AG10803 (cell line): ENCODE data around the gene TMED5.
A peak's percentile ranks its signal among the peaks of the same experiment; 100 is the strongest.

Experiments used
- DNase-seq: peaks from one replicate; pipeline ENCODE4 v3.0.0; 2010; ENCODE audit warnings: low read depth
- H3K4me3 ChIP-seq: 2 replicates; pipeline ENCODE4 v1.5.1; 2011; ENCODE audit warnings: mild to moderate bottlenecking, low read length, control low read depth
- CTCF ChIP-seq: conservative IDR thresholded peaks from 2 replicates; pipeline ENCODE4 v1.5.1; 2011; ENCODE audit warnings: mild to moderate bottlenecking, low read length, control low read depth, inconsistent platforms

Gene TMED5

GRCh38 chr1:93152835-93153234, 27.4 kb downstream of the TMED5 start:
- H3K4me3 ChIP-seq: no peak overlapping the region
- no peak for DNase-seq

GRCh38 chr1:93151474-93151873, 28.7 kb downstream of the TMED5 start:
- DNase-seq: no peak
- no peak overlapping the region for H3K4me3 ChIP-seq
- TF ChIP-seq CTCF: no peak

More at GRCh38 chr1:93152835-93153234, 27.4 kb downstream of the TMED5 start:
- no peak for TF ChIP-seq CTCF

GRCh38 chr1:93150729-93151128, 29.5 kb downstream of the TMED5 start:
- DNase-seq: no peak
- no peak for TF ChIP-seq CTCF
- no peak overlapping the region for H3K4me3 ChIP-seq

GRCh38 chr1:93148001-93148400, 32.2 kb downstream of the TMED5 start:
- H3K4me3 ChIP-seq: no peak overlapping the region
- TF ChIP-seq CTCF: no peak

GRCh38 chr1:93143769-93144168, 36.4 kb downstream of the TMED5 start:
- no peak for DNase-seq
- TF ChIP-seq CTCF: no peak
- no peak overlapping the region for H3K4me3 ChIP-seq

More at GRCh38 chr1:93148001-93148400, 32.2 kb downstream of the TMED5 start:
- DNase-seq: peak; percentile 58

GRCh38 chr1:93143136-93143535, 37.1 kb downstream of the TMED5 start:
- H3K4me3 ChIP-seq: no peak overlapping the region
- DNase-seq: no peak
- no peak for TF ChIP-seq CTCF

- no peak overlapping the region for H3K4me3 ChIP-seq
- no peak for DNase-seq
- TF ChIP-seq CTCF: no peak
Observed at GRCh38 chr1:93142161-93142560, 38.1 kb downstream of the TMED5 start.
